ENCODE measurements around the gene TAMALIN.

TAMALIN gene

GRCh38 chr12:52007982-52008510, 1.3 kb downstream of the TAMALIN start:
- TF ChIP-seq CTCF (IDR thresholded peaks at IDR 0.05) = no peak
- no peak for TF ChIP-seq ZFX (IDR thresholded peaks at IDR 0.05; ENCODE audit: borderline replicate concordance)

GRCh38 chr12:52009081-52009751, 2.5 kb downstream of the TAMALIN start:
- H3K27ac ChIP-seq = peak overlapping the region; percentile 25; the same call in 1 of the 2 replicates
- no peak for TF ChIP-seq ZFX (IDR thresholded peaks at IDR 0.05; ENCODE audit: borderline replicate concordance)
- no peak for TF ChIP-seq CTCF (IDR thresholded peaks at IDR 0.05)

More at GRCh38 chr12:52007982-52008510, 1.3 kb downstream of the TAMALIN start:
- H3K27ac ChIP-seq = no peak overlapping the region; the same call in 1 of the 2 replicates

- TF ChIP-seq ZFX (IDR thresholded peaks at IDR 0.05; ENCODE audit: borderline replicate concordance) (no peak), CTCF (IDR thresholded peaks at IDR 0.05) (no peak)
- H3K27ac ChIP-seq = peak overlapping the region; percentile 27; the same call in 1 of the 2 replicates
These were observed 3.4 kb downstream of the TAMALIN start for GRCh38 chr12:52010152-52010622.

GRCh38 chr12:52010692-52011601, 4.2 kb downstream of the TAMALIN start:
- H3K27ac ChIP-seq = peak overlapping the region; percentile 27; the same call in 1 of the 2 replicates
- no peak for TF ChIP-seq CTCF (IDR thresholded peaks at IDR 0.05)
- TF ChIP-seq ZFX (IDR thresholded peaks at IDR 0.05; ENCODE audit: borderline replicate concordance) = no peak

- TF ChIP-seq ZFX (IDR thresholded peaks at IDR 0.05; ENCODE audit: borderline replicate concordance) = no peak
- no peak overlapping the region for H3K27ac ChIP-seq
These were observed 5.0 kb downstream of the TAMALIN start for GRCh38 chr12:52011602-52012214.

- no peak overlapping the region for H3K27ac ChIP-seq
- TF ChIP-seq ZFX (IDR thresholded peaks at IDR 0.05; ENCODE audit: borderline replicate concordance) = no peak
These were observed 7.0 kb downstream of the TAMALIN start for GRCh38 chr12:52013626-52014310.

- H3K27ac ChIP-seq = no peak overlapping the region
These were observed 8.1 kb downstream of the TAMALIN start for GRCh38 chr12:52014567-52015530.

More at GRCh38 chr12:52014567-52015530, 8.1 kb downstream of the TAMALIN start:
- TF ChIP-seq ZFX (IDR thresholded peaks at IDR 0.05; ENCODE audit: borderline replicate concordance) (no peak), CTCF (IDR thresholded peaks at IDR 0.05) (no peak)

All from 22Rv1 (cell line).